HEK293T (cell line): ENCODE data around the gene C3orf70.

Experiments
- BHLHE40 ChIP-seq: fragments of 450-650 bp; IDR thresholded peaks from 2 replicates; pipeline ENCODE4 v1.6.1; 2016; ENCODE audit warnings: mild to moderate bottlenecking, moderate library complexity, borderline replicate concordance
- TF ChIP-seq, protein P1 (sequence below): fragments of 450-650 bp; IDR thresholded peaks from 2 replicates; pipeline ENCODE4 v1.6.1; 2016

DNA sequence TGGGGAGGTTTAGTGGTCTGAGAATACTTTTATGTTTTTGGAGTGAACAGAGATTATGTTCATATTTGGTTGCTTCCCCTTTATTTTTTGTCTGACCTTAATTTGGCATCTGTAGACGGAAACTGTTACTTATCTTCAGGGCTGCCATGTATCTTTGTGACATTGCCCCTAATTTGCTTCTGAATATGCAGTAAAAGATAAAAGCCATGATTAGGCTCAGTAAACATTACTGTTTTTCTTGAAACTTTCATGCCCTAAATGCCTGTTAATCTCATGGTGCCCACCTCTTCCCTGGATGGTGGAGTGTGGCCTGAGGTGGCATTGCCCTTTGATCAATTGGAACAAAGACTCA lies 106.7 kb downstream of the C3orf70 start:
- no peak for TF ChIP-seq BHLHE40
- TF ChIP-seq, protein P1, sequence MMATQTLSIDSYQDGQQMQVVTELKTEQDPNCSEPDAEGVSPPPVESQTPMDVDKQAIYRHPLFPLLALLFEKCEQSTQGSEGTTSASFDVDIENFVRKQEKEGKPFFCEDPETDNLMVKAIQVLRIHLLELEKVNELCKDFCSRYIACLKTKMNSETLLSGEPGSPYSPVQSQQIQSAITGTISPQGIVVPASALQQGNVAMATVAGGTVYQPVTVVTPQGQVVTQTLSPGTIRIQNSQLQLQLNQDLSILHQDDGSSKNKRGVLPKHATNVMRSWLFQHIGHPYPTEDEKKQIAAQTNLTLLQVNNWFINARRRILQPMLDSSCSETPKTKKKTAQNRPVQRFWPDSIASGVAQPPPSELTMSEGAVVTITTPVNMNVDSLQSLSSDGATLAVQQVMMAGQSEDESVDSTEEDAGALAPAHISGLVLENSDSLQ, result no peak
